Right lobe of liver (tissue), 6 donors: ENCODE data around the gene AK2. TPM values are rescaled to one million over a fixed set of nuclear protein-coding genes. Genes with fewer than 3 reads are reported as not detected.
A peak's percentile ranks its signal among the peaks of the same experiment; 100 is the strongest.

Experiments
- ATAC-seq, 4 donors: fragments of 200-7000 bp; cut with Tn5 transposase; one replicate each; pipeline ENCODE4 v1.9.1; 2020; ENCODE audit warnings: mild to moderate bottlenecking in 4 of 4, moderate library complexity in 4 of 4
- DNase-seq, 3 donors: peaks; one replicate each; pipeline ENCODE4 v3.0.0-alpha.2; 2020
- H3K27ac ChIP-seq, 3 donors: fragments of 200-600 bp; one replicate each; pipeline ENCODE4 v1.8.0; 2022
- H3K27me3 ChIP-seq, 2 donors: fragments of 200-600 bp; one replicate each; pipeline ENCODE4 v1.8.0; 2022
- H3K36me3 ChIP-seq, 4 donors: fragments of 200-600 bp; sonication (generic) in 1 of 4; one replicate each; pipeline versions ENCODE4 v1.5.1 to v1.8.0; 2017 to 2022; ENCODE audit warnings: control low read depth in 1 of 4
- H3K4me1 ChIP-seq, 4 donors: fragments of 200-600 bp; sonication (generic) in 1 of 4; one replicate each; pipeline versions ENCODE4 v1.5.1 to v1.8.0; 2017 to 2022; ENCODE audit warnings: control low read depth in 1 of 4
- H3K4me3 ChIP-seq, 3 donors: fragments of 200-600 bp; one replicate each; pipeline ENCODE4 v1.8.0; 2022
- H3K9me3 ChIP-seq, 4 donors: fragments of 200-600 bp; sonication (generic) in 1 of 4; one replicate each; pipeline versions ENCODE4 v1.5.1 to v1.8.0; 2017 to 2022; ENCODE audit warnings: control low read depth in 1 of 4
- POLR2A ChIP-seq: fragments of 450-650 bp; IDR thresholded peaks from one replicate; pipeline ENCODE4 v1.6.1; 2017; ENCODE audit warnings: antibody characterized with exemption, mild to moderate bottlenecking
- WGBS: methylation state at CpG from one replicate; pipeline ENCODE4 v1.1.6; 2018; ENCODE audit warnings: low coverage, low lambda C conversion rate; ENCODE audit not compliant: insufficient coverage; ENCODE audit errors: missing lambda C conversion rate; 5-methylcytosine and 5-hydroxymethylcytosine counted together
- intact Hi-C, 2 donors: fragments of 100-400 bp; cut with DNase I; formaldehyde crosslinking; loops; one replicate each; pipeline versions ENCODE4 v1.11.2 to v1.14.1; 2022
- total RNA-seq, 6 experiments: library from RNA; depleted of rRNA in 2 of 6; stranded (reverse); fragments of >200 nt in 2 of 6; fragmentation: NEBNext Ultra II Directional in 3 of 6; extraction: Animal tissue kit (Norgen Biotek cat#: 25700) in 3 of 6; gene quantifications; one replicate each; pipeline versions ENCODE4 v1.1.0 to v1.2.4, GENCODE V29; 2016 to 2023
- TF ChIP-seq, protein P1 (sequence below), 4 donors: fragments of 200-600 bp in 3 of 4; fragments of 450-650 bp in 1 of 4; IDR thresholded peaks; one replicate each; pipeline versions ENCODE4 v1.5.1 to v1.8.0; 2016 to 2022; ENCODE audit warnings: antibody characterized with exemption in 4 of 4, mild to moderate bottlenecking in 2 of 4
- donor health status: DM: no; HTN: yes; CAD: no.
- donor health status: DM: no; HTN: no; CAD: no.
- donor health status: DM: no; HTN: no; CAD: no.
- donor health status: DM: no; HTN: yes; CAD: no.
- donor health status: DM: no; HTN: yes; CAD: no.

AK2 gene
- total RNA-seq, 6 experiments from 2014 or later = 119 to 301 (median 130) TPM

DNA sequence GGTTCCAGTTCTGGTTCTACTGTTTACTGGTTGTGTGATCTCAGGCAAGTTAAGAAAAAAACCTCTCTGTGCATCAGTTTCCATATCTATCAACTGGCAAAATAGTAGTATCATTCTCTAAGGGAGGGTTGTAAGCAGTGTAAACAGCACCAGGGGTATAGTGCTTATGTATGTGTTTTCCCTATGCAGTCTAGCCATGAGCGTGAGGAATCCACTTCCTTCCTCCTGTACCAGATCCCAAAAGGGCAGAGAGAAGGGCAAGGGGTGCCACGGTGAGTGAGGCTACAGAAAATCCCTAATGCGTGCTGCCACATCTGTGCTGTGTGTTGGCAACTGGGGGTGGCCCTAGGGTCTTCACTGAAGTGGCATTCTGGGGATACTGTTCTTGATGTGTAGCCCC lies 53.7 kb downstream of the AK2 start:
- Histone ChIP-seq H3K36me3 (no peaks in the 10 kb centered on the region), H3K4me1 (peaks cover 0 to 9% (median 1%) of the 10 kb centered on the region in 4 donors), H3K27ac (no peak overlapping the region), H3K9me3 (no peaks in the 10 kb centered on the region), H3K4me3 (no peak overlapping the region), H3K27me3 (no peaks in the 10 kb centered on the region)
- no peak for TF ChIP-seq POLR2A
- TF ChIP-seq, protein P1, sequence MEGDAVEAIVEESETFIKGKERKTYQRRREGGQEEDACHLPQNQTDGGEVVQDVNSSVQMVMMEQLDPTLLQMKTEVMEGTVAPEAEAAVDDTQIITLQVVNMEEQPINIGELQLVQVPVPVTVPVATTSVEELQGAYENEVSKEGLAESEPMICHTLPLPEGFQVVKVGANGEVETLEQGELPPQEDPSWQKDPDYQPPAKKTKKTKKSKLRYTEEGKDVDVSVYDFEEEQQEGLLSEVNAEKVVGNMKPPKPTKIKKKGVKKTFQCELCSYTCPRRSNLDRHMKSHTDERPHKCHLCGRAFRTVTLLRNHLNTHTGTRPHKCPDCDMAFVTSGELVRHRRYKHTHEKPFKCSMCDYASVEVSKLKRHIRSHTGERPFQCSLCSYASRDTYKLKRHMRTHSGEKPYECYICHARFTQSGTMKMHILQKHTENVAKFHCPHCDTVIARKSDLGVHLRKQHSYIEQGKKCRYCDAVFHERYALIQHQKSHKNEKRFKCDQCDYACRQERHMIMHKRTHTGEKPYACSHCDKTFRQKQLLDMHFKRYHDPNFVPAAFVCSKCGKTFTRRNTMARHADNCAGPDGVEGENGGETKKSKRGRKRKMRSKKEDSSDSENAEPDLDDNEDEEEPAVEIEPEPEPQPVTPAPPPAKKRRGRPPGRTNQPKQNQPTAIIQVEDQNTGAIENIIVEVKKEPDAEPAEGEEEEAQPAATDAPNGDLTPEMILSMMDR (IDR thresholded peaks at IDR 0.05) = no peak
- WGBS = 69% methylated on average over 2 of the region's 3 CpGs
- intact Hi-C loops = no loop called here
- peak in 1 of 4 donors; percentile 15 for ATAC-seq
- no peak for DNase-seq

DNA sequence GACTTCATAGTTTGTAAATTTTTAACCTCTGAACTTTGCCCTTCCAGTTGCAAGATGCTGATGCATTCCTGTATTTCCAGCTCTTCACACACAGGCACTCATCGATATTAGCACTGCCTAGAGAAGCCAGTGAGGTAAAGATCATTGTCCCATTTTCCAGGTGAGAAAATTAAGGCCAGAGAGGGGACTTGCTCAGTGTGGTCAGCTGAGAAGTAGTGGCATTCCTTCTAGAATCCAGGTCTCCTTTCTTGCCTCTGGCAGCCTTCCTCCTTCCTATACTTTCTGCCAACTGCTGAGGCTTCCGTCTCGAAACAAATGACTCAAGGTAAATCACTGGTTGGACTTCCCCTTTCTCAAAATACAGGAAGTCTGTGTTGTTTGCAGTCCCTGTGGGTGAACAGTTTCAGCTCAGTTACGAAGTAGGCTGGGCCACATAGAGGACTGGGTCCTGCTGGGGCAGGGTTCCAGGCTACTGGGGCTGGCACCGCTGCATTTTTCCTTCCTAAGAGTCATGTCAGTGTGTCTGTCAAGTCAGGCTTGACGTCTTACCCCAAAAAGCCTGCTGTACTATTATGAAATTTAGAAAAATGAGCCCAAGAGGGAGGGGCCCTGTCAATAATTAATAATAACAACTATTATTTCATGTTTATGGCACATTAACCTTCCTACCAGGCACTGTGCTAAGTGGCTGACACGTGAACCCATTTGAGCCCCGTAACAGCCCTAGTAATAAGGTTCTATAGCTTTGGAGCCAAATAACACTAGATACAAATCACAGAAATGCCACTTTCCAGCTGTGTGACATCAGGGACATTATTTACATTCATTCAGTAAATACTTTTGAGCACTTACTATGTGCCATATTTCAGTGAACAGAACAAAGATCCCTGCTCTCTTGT lies 55.4 kb downstream of the AK2 start:
- DNase-seq = no peak
- Histone ChIP-seq H3K4me3 (no peak overlapping the region), H3K27ac (peak overlapping the region; percentile 26 to 84 (median 70)), H3K36me3 (no peaks in the 10 kb centered on the region), H3K9me3 (no peaks in the 10 kb centered on the region), H3K27me3 (no peaks in the 10 kb centered on the region), H3K4me1 (peaks cover 0 to 9% (median 1%) of the 10 kb centered on the region in 4 donors)
- no peak for TF ChIP-seq POLR2A
- TF ChIP-seq, protein P1 (IDR thresholded peaks at IDR 0.05) = no peak
- intact Hi-C loops = no loop called here
- 36% methylated on average over 8 of the region's 8 CpGs for WGBS
- ATAC-seq = peak; percentile 75 to 88 (median 85)

DNA sequence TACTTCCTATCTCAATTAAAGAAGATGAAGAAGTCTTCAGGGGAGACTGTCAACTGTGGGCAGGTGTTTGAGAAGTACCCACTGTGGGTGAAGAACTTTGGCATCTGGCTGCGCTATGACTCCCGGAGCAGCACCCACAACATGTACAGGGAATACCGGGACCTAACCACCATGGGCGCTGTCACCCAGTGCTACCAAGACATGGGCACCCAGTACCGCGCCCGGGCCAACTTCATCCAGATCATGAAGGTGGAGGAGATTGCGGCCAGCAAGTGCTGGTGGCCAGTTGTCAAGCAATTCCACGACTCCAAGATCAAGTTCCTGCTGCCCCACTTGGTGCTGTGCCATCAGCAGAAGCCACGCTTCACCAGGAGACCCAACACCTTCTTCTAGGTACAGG lies 56.6 kb downstream of the AK2 start:
- H3K9me3 ChIP-seq = no peaks in the 10 kb centered on the region
- no peaks in the 10 kb centered on the region for H3K36me3 ChIP-seq
- DNase-seq = no peak
- H3K27ac ChIP-seq = no peak overlapping the region
- H3K27me3 ChIP-seq = no peaks in the 10 kb centered on the region
- intact Hi-C loops = no loop called here
- 80% methylated on average over 2 of the region's 10 CpGs for WGBS
- no peak for ATAC-seq
- peaks cover 0 to 9% (median 1%) of the 10 kb centered on the region in 4 donors for H3K4me1 ChIP-seq
- H3K4me3 ChIP-seq = no peak overlapping the region
- no peak for TF ChIP-seq POLR2A
- TF ChIP-seq, protein P1 (IDR thresholded peaks at IDR 0.05) = no peak

DNA sequence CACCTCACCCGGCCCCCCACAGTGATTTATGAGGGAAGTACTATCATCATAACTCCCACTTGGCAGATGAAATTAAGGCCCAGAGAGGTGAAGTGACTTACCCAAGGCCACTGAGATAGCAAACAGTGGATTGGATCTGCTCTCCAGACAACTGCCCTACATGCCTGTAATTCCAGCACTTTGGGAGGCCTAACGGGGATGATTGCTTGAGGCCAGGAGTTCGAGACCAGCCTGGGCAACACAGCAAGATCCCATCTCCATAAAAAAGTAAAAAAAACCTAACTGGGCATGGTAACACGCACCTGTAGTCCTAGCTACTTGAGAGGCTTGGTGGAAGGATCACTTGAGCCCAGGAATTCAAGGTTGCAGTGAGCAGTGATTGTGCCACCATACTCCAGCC lies 57.8 kb downstream of the AK2 start:
- intact Hi-C loops = no loop called here
- no peaks in the 10 kb centered on the region for H3K36me3 ChIP-seq
- WGBS = 78% methylated on average over 4 of the region's 4 CpGs
- no peak for DNase-seq
- H3K9me3 ChIP-seq = no peaks in the 10 kb centered on the region
- TF ChIP-seq, protein P1 (IDR thresholded peaks at IDR 0.05) = no peak
- TF ChIP-seq POLR2A = no peak
- peaks cover 0 to 9% (median 1%) of the 10 kb centered on the region in 4 donors for H3K4me1 ChIP-seq
- no peak overlapping the region for H3K4me3 ChIP-seq
- H3K27ac ChIP-seq = no peak overlapping the region
- ATAC-seq = no peak
- no peaks in the 10 kb centered on the region for H3K27me3 ChIP-seq
